H9 (cell line): ENCODE measurements around the gene FNDC3B. TPM values are rescaled to one million over a fixed set of nuclear protein-coding genes. Genes with fewer than 3 reads are reported as not detected.

ENCODE experiments used
- DNase-seq: peaks from one replicate; pipeline ENCODE4 v3.0.0-alpha.2; 2017
- H2AFZ ChIP-seq: one replicate; pipeline ENCODE4 v1.6.1; 2013; ENCODE audit warnings: mild to moderate bottlenecking, low read length, control low read depth, moderate library complexity
- H2AK5ac ChIP-seq: 2 replicates; pipeline ENCODE4 v1.6.1; 2013; ENCODE audit warnings: low read length, control low read depth, mixed read lengths; ENCODE audit not compliant: insufficient read length
- H2BK120ac ChIP-seq: one replicate; pipeline ENCODE4 v1.6.1; 2013; ENCODE audit warnings: low read depth, mild to moderate bottlenecking, low read length, control low read depth, inconsistent platforms; ENCODE audit not compliant: poor library complexity, severe bottlenecking
- H2BK12ac ChIP-seq: 2 replicates; pipeline ENCODE4 v1.6.1; 2013; ENCODE audit warnings: low read length, control low read depth, mixed read lengths, low read depth; ENCODE audit not compliant: insufficient read length
- H2BK15ac ChIP-seq: 2 replicates; pipeline ENCODE4 v1.6.1; 2013; ENCODE audit warnings: low read depth, low read length, control low read depth
- H2BK20ac ChIP-seq: one replicate; pipeline ENCODE4 v1.6.1; 2013; ENCODE audit warnings: low read depth, mild to moderate bottlenecking, low read length, control low read depth, inconsistent platforms; ENCODE audit not compliant: poor library complexity, severe bottlenecking
- H2BK5ac ChIP-seq: 2 replicates; pipeline ENCODE4 v1.6.1; 2013; ENCODE audit warnings: low read length, control low read depth, mixed read lengths; ENCODE audit not compliant: insufficient read length
- H3K14ac ChIP-seq: 2 replicates; pipeline ENCODE4 v1.6.1; 2013; ENCODE audit warnings: low read length, control low read depth; ENCODE audit not compliant: insufficient read depth
- H3K18ac ChIP-seq: 2 replicates; pipeline ENCODE4 v1.6.1; 2013; ENCODE audit warnings: low read depth, mild to moderate bottlenecking, mixed read lengths, low read length, control low read depth; ENCODE audit not compliant: insufficient read length
- H3K23ac ChIP-seq: 2 replicates; pipeline ENCODE4 v1.6.1; 2013; ENCODE audit warnings: low read length, control low read depth, mixed read lengths, low read depth; ENCODE audit not compliant: insufficient read length
- H3K23me2 ChIP-seq: 2 replicates; pipeline ENCODE4 v1.6.1; 2013; ENCODE audit warnings: low read depth, mild to moderate bottlenecking, mixed read lengths, low read length, control low read depth; ENCODE audit not compliant: insufficient read length, poor library complexity, severe bottlenecking
- H3K27ac ChIP-seq: 2 replicates; pipeline ENCODE4 v1.5.1; 2013; ENCODE audit warnings: low read length, control low read depth, mixed read lengths, low read depth; ENCODE audit not compliant: insufficient read length
- H3K27me3 ChIP-seq: 2 replicates; pipeline ENCODE4 v1.6.1; 2013; ENCODE audit warnings: low read length, control low read depth, inconsistent platforms; ENCODE audit not compliant: insufficient read depth
- H3K4ac ChIP-seq: 2 replicates; pipeline ENCODE4 v1.6.1; 2013; ENCODE audit warnings: low read depth, mild to moderate bottlenecking, control low read depth, inconsistent platforms, low read length, moderate library complexity
- H3K4me1 ChIP-seq: 2 replicates; pipeline ENCODE4 v1.6.1; 2013; ENCODE audit warnings: low read length, control low read depth, inconsistent platforms; ENCODE audit not compliant: insufficient read depth
- H3K4me2 ChIP-seq: 2 replicates; pipeline ENCODE4 v1.6.1; 2013; ENCODE audit warnings: low read length, control low read depth, mixed read lengths; ENCODE audit not compliant: insufficient read length, insufficient read depth
- H3K56ac ChIP-seq: 2 replicates; pipeline ENCODE4 v1.6.1; 2013; ENCODE audit warnings: low read depth, mild to moderate bottlenecking, mixed read lengths, low read length, control low read depth; ENCODE audit not compliant: insufficient read length
- H3K79me1 ChIP-seq: 2 replicates; pipeline ENCODE4 v1.6.1; 2013; ENCODE audit warnings: low read depth, mild to moderate bottlenecking, moderate library complexity, low read length, control low read depth, inconsistent platforms; ENCODE audit not compliant: insufficient read depth, poor library complexity, severe bottlenecking
- H3K79me2 ChIP-seq: 2 replicates; pipeline ENCODE4 v1.6.1; 2013; ENCODE audit warnings: low read length, control low read depth, inconsistent platforms; ENCODE audit not compliant: insufficient read depth
- H3K9ac ChIP-seq: 2 replicates; pipeline ENCODE4 v1.6.1; 2013; ENCODE audit warnings: low read length, control low read depth, mixed read lengths; ENCODE audit not compliant: insufficient read length; ENCODE audit errors: extremely low read depth
- H3K9me3 ChIP-seq: one replicate; pipeline ENCODE4 v1.6.1; 2013; ENCODE audit warnings: low read depth, low read length, inconsistent platforms; ENCODE audit not compliant: control insufficient read depth
- H3T11ph ChIP-seq: one replicate; pipeline ENCODE4 v1.6.1; 2013; ENCODE audit warnings: mild to moderate bottlenecking, low read length, control low read depth, inconsistent platforms
- H4K20me1 ChIP-seq: one replicate; pipeline ENCODE4 v1.6.1; 2013; ENCODE audit not compliant: control insufficient read depth, insufficient read length, insufficient read depth
- H4K5ac ChIP-seq: 2 replicates; pipeline ENCODE4 v1.6.1; 2013; ENCODE audit warnings: low read depth, mild to moderate bottlenecking, mixed read lengths, low read length, control low read depth; ENCODE audit not compliant: insufficient read length
- H4K8ac ChIP-seq: replicated peaks from 2 replicates; pipeline ENCODE4 v1.6.1; 2013; ENCODE audit warnings: low read length, control low read depth, mixed read lengths, low read depth; ENCODE audit not compliant: insufficient read length
- H4K91ac ChIP-seq: 2 replicates; pipeline ENCODE4 v1.6.1; 2013; ENCODE audit warnings: low read depth, mild to moderate bottlenecking, moderate library complexity, mixed read lengths, low read length, control low read depth; ENCODE audit not compliant: insufficient read length
- H3K27ac Mint-ChIP-seq, 3 experiments: 2 replicates in 2 of 3; 3 replicates in 1 of 3; pipeline ENCODE4 v1.8.0; 2020 to 2021; ENCODE audit warnings: mixed read lengths in 3 of 3, mild to moderate bottlenecking in 1 of 3, moderate library complexity in 1 of 3
- H3K27me3 Mint-ChIP-seq: 2 replicates; pipeline ENCODE4 v1.8.0; 2021; ENCODE audit warnings: low read depth, mild to moderate bottlenecking, moderate library complexity, mixed read lengths
- H3K36me3 Mint-ChIP-seq, 3 experiments: 2 replicates in 2 of 3; 3 replicates in 1 of 3; pipeline ENCODE4 v1.8.0; 2020 to 2021; ENCODE audit warnings: low read depth in 3 of 3, mixed read lengths in 3 of 3; ENCODE audit not compliant: insufficient read depth in 1 of 3
- H3K4me1 Mint-ChIP-seq, 2 experiments: 2 replicates each; pipeline ENCODE4 v1.8.0; 2020; ENCODE audit warnings: mixed read lengths in 2 of 2
- H3K4me3 Mint-ChIP-seq, 2 experiments: 2 replicates in 1 of 2; 3 replicates in 1 of 2; pipeline ENCODE4 v1.8.0; 2020 to 2021; ENCODE audit warnings: mild to moderate bottlenecking in 2 of 2, mixed read lengths in 2 of 2, moderate library complexity in 1 of 2
- H3K9me3 Mint-ChIP-seq, 2 experiments: 2 replicates in 1 of 2; 3 replicates in 1 of 2; pipeline ENCODE4 v1.8.0; 2020; ENCODE audit warnings: mild to moderate bottlenecking in 2 of 2, mixed read lengths in 2 of 2, moderate library complexity in 1 of 2
- WGBS: extraction: QIAGEN DNeasy Blood & Tissue Kit; methylation state at CpG from one replicate; pipeline ENCODE4 v1.1.7; 2013; ENCODE audit warnings: missing lambda C conversion rate, low lambda C conversion rate, mixed read lengths; ENCODE audit not compliant: insufficient read length; ENCODE audit errors: extremely low coverage; 5-methylcytosine and 5-hydroxymethylcytosine counted together
- total RNA-seq: library from RNA; stranded (reverse); gene quantifications from 2 replicates; pipeline ENCODE4 v1.2.1, GENCODE V29; 2021
- TF ChIP-seq, protein P1 (sequence below): fragments of 200-600 bp; sonication (generic); conservative IDR thresholded peaks from 3 replicates; pipeline ENCODE4 v1.8.0; 2021; ENCODE audit warnings: antibody characterized with exemption, mild to moderate bottlenecking

The FNDC3B gene
- total RNA-seq, 1 experiment from 2014 or later = 43.8 TPM

DNA sequence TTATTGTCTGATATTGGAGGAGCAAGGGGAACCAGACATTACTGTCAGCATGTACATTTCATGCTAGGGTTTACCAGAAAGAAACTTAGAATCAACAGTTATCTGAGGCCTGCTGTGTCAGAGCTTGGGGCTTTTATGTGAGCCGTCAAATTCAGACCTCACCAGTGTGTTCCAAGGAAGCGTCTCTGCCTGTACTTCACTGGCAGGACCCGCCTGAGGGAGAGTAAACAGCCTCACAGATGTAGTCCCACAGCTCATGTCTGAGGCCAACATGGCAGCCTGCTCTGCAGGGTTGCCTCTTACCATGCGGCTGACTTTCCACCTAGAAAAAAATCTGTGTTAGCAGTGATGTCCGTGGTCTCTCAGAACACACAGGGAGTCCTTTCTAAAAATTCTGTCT is 334.5 kb downstream of the FNDC3B start:
- no peak overlapping the region for H3K27ac ChIP-seq
- H4K5ac ChIP-seq = no peak overlapping the region
- no peak overlapping the region for H3K4ac ChIP-seq
- no peaks in the 10 kb centered on the region for H3K27me3 Mint-ChIP-seq
- no peak overlapping the region for H3T11ph ChIP-seq
- TF ChIP-seq, protein P1, sequence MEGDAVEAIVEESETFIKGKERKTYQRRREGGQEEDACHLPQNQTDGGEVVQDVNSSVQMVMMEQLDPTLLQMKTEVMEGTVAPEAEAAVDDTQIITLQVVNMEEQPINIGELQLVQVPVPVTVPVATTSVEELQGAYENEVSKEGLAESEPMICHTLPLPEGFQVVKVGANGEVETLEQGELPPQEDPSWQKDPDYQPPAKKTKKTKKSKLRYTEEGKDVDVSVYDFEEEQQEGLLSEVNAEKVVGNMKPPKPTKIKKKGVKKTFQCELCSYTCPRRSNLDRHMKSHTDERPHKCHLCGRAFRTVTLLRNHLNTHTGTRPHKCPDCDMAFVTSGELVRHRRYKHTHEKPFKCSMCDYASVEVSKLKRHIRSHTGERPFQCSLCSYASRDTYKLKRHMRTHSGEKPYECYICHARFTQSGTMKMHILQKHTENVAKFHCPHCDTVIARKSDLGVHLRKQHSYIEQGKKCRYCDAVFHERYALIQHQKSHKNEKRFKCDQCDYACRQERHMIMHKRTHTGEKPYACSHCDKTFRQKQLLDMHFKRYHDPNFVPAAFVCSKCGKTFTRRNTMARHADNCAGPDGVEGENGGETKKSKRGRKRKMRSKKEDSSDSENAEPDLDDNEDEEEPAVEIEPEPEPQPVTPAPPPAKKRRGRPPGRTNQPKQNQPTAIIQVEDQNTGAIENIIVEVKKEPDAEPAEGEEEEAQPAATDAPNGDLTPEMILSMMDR = no peak
- no peaks in the 10 kb centered on the region for H3K79me2 ChIP-seq
- no peak overlapping the region for H3K56ac ChIP-seq
- no peak overlapping the region for H3K27ac Mint-ChIP-seq
- H2AK5ac ChIP-seq = no peak overlapping the region
- H3K9ac ChIP-seq = no peak overlapping the region
- H2BK120ac ChIP-seq = no peak overlapping the region
- H3K4me1 Mint-ChIP-seq = peaks cover 4 to 9% of the 10 kb centered on the region in 2 experiments; a peak in 3 of 4 replicates
- no peaks in the 10 kb centered on the region for H4K20me1 ChIP-seq
- WGBS = no CpG with 5 or more reads among the region's 5 CpGs
- DNase-seq = no peak
- no peaks in the 10 kb centered on the region for H3K23me2 ChIP-seq
- H2BK20ac ChIP-seq = no peak overlapping the region
- no peak overlapping the region for H3K4me2 ChIP-seq
- H2AFZ ChIP-seq = no peak overlapping the region
- no peak overlapping the region for H2BK12ac ChIP-seq
- H3K27me3 ChIP-seq = no peaks in the 10 kb centered on the region
- no peak overlapping the region for H2BK5ac ChIP-seq
- H3K18ac ChIP-seq = no peak overlapping the region
- H4K91ac ChIP-seq = no peak overlapping the region
- H3K14ac ChIP-seq = no peak overlapping the region
- no peak overlapping the region for H3K23ac ChIP-seq
- no peak overlapping the region for H2BK15ac ChIP-seq
- H4K8ac ChIP-seq = no peak overlapping the region
- H3K4me3 Mint-ChIP-seq = no peak overlapping the region
- H3K4me1 ChIP-seq = no peaks in the 10 kb centered on the region
- peaks cover 2 to 10% of the 10 kb centered on the region in 2 experiments; a peak in 4 of 5 replicates for H3K9me3 Mint-ChIP-seq
- H3K36me3 Mint-ChIP-seq = peaks cover 23 to 35% (median 29%) of the 10 kb centered on the region in 3 experiments
- H3K79me1 ChIP-seq = no peaks in the 10 kb centered on the region
- no peaks in the 10 kb centered on the region for H3K9me3 ChIP-seq
